Naive thymus-derived CD4-positive, alpha-beta T cell (primary cell): ENCODE measurements around the gene LRRC59. TPM values are rescaled to one million over a fixed set of nuclear protein-coding genes. Genes with fewer than 3 reads are reported as not detected.
"Not testable (repeated sequence)": the region's sequence is repeated elsewhere in the genome, so short reads cannot be mapped to it uniquely, and the experiment has no call there.

Source experiments
- ATAC-seq: fragments of 150-1000 bp; cut with Tn5 transposase; 2 replicates; pipeline ENCODE4 v1.10.0; 2021; ENCODE audit warnings: mild to moderate bottlenecking, moderate library complexity
- CTCF ChIA-PET: fragments of 350-600 bp; sonication (Branson Sonifier 250); formaldehyde crosslinking; loops from one replicate; lab custom pipeline; 2021; ENCODE audit warnings: antibody characterized with exemption; lab: Charles Lee
- POLR2A ChIA-PET: fragments of 350-600 bp; sonication (Branson Sonifier 250); formaldehyde crosslinking; loops from one replicate; lab custom pipeline; 2021; ENCODE audit warnings: antibody characterized with exemption, inconsistent platforms; lab: Charles Lee
- DNase-seq, 9 donors: peaks; one replicate each; pipeline versions ENCODE4 v3.0.0 to v3.0.0-alpha.2; 2020 to 2022; ENCODE audit warnings: mixed read lengths in 1 of 9
- H3K27ac ChIP-seq: one replicate; pipeline ENCODE4 v1.7.0; 2013; ENCODE audit warnings: mild to moderate bottlenecking, low read depth, low read length, moderate library complexity
- H3K27me3 ChIP-seq, 2 donors: one replicate each; pipeline ENCODE4 v1.7.0; 2013; ENCODE audit warnings: low read length in 2 of 2, mild to moderate bottlenecking in 2 of 2, moderate library complexity in 2 of 2; ENCODE audit not compliant: control insufficient read depth in 2 of 2, insufficient read depth in 2 of 2
- H3K36me3 ChIP-seq, 3 experiments: 1 replicate in 2 of 3; 2 replicates in 1 of 3; pipeline ENCODE4 v1.7.0; 2013; ENCODE audit warnings: low read length in 3 of 3, mild to moderate bottlenecking in 3 of 3, moderate library complexity in 1 of 3; ENCODE audit not compliant: insufficient read depth in 3 of 3, control insufficient read depth in 2 of 3
- H3K4me1 ChIP-seq, 2 donors: one replicate each; pipeline ENCODE4 v1.7.0; 2013; ENCODE audit warnings: low read length in 2 of 2, mild to moderate bottlenecking in 2 of 2, moderate library complexity in 1 of 2; ENCODE audit not compliant: control insufficient read depth in 2 of 2, insufficient read depth in 2 of 2
- H3K4me3 ChIP-seq: 2 replicates; pipeline ENCODE4 v1.7.0; 2013; ENCODE audit warnings: mild to moderate bottlenecking, low read length
- H3K9me3 ChIP-seq, 3 experiments: 1 replicate in 2 of 3; 2 replicates in 1 of 3; pipeline ENCODE4 v1.7.0; 2013; ENCODE audit warnings: low read length in 3 of 3; ENCODE audit not compliant: control insufficient read depth in 2 of 3
- H3K27ac Mint-ChIP-seq, 9 donors: one replicate each; pipeline ENCODE4 v1.8.0; 2020 to 2022; ENCODE audit warnings: mixed read lengths in 9 of 9, mild to moderate bottlenecking in 8 of 9, moderate library complexity in 5 of 9, inconsistent platforms in 2 of 9
- H3K27me3 Mint-ChIP-seq, 5 donors: one replicate each; pipeline ENCODE4 v1.8.0; 2021 to 2022; ENCODE audit warnings: mixed read lengths in 5 of 5, mild to moderate bottlenecking in 1 of 5
- H3K36me3 Mint-ChIP-seq, 5 donors: one replicate each; pipeline ENCODE4 v1.8.0; 2020 to 2022; ENCODE audit warnings: mixed read lengths in 5 of 5, mild to moderate bottlenecking in 3 of 5, inconsistent platforms in 1 of 5
- H3K4me1 Mint-ChIP-seq, 7 donors: one replicate each; pipeline ENCODE4 v1.8.0; 2020 to 2022; ENCODE audit warnings: mixed read lengths in 7 of 7, mild to moderate bottlenecking in 3 of 7, inconsistent platforms in 1 of 7
- H3K4me3 Mint-ChIP-seq, 10 donors: one replicate each; pipeline ENCODE4 v1.8.0; 2020 to 2022; ENCODE audit warnings: mild to moderate bottlenecking in 10 of 10, mixed read lengths in 10 of 10, moderate library complexity in 6 of 10, inconsistent platforms in 2 of 10
- H3K9me3 Mint-ChIP-seq, 11 donors: one replicate each; pipeline ENCODE4 v1.8.0; 2020 to 2022; ENCODE audit warnings: mixed read lengths in 11 of 11, mild to moderate bottlenecking in 4 of 11, inconsistent platforms in 1 of 11, moderate library complexity in 1 of 11
- intact Hi-C, 2 donors: fragments of 100-400 bp; cut with micrococcal nuclease; formaldehyde crosslinking; loops; one replicate each; pipeline ENCODE4 v1.15.1; 2023
- polyA plus RNA-seq, 2 donors: library from polyadenylated mRNA; unstranded; fragments of 300-500 nt; fragmentation: Illumina TruSeq; gene quantifications; one replicate each; pipeline ENCODE4 v1.2.3, GENCODE V29; 2021
- total RNA-seq, 6 experiments: library from RNA in 5 of 6; stranded (reverse) in 5 of 6; gene quantifications; 1 replicate in 5 of 6; 2 replicates in 1 of 6; pipeline ENCODE4 v1.2.3 and lab custom pipeline; 2021 to 2026

LRRC59 gene
- total and polyA plus RNA-seq, 7 experiments from 2014 or later, result 13.4 to 67.1 (median 28.5) TPM

DNA sequence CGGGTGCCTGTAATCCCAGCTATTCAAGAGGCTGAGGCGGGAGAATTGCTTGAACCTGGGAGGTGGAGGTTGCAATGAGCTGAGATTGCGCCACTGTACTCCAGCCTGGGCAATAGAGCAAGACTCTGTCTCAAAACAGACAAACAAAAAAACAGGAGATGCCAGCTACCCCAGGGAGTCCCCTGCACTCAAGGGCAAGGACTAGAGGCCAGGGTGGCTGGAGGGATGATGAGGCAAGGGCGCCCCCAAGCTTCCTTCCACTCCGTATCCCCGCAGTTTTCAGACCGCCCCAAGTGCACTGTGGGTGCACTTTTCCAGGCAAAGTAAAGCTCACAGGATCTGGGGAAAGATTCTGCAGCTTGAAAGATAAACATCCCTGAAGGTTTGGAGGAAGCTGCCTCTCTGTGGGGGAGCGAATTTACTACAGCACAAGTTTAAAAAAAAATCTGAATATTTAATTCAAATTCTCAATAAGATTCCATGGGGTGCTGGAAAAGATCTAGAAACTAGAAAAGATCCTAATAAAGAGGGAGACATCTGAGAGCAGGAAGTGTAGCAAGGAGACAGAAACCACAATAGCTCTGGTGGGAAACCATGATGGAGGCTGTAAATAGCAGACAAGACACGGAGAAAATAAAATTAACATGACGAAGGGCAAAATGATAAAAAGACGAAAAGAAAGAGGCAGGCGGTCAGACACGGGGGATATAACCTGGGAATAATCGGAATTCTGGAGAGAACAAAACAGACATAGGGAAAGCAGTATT lies 63.8 kb downstream of the LRRC59 start:
- H3K36me3 ChIP-seq, intact Hi-C loops, H3K9me3 ChIP-seq, CTCF ChIA-PET, DNase-seq, H3K4me3 ChIP-seq, POLR2A ChIA-PET, H3K27me3 ChIP-seq, H3K9me3 Mint-ChIP-seq, H3K4me1 ChIP-seq, H3K27ac ChIP-seq, ATAC-seq, H3K36me3 Mint-ChIP-seq: not testable (repeated sequence)
- peaks cover 7 to 12% (median 10%) of the 10 kb centered on the region in 7 donors for H3K4me1 Mint-ChIP-seq
- peak overlapping the region in 3 of 9 donors; percentile 14 to 63 (median 26) for H3K27ac Mint-ChIP-seq
- H3K27me3 Mint-ChIP-seq, result peaks cover 0 to 10% (median 5%) of the 10 kb centered on the region in 5 donors
- H3K4me3 Mint-ChIP-seq, result peak overlapping the region; percentile 44 to 72 (median 68)

DNA sequence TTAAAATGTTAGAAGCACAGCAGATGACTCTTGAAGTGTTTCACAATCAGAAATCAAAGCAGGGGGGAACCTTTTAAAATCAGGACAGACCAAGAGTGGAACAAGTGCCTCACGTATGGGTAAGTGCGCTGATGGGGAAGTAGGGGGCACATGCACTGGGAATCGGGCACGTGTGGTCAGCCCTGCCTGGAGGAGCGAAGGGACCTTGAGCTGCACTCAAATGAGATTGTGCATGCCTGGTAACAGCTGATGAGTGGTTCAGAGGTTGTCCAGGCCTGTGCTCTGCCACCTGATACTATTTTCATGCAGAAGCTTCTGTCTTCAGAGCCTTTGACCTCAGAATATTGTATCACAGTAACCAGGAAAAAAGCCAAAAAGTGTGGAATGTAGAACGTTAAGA lies 65.1 kb downstream of the LRRC59 start:
- CTCF ChIA-PET, result no interaction called here

More for the DNA sequence above, 65.1 kb downstream of the LRRC59 start:
- DNase-seq (no peak), ATAC-seq (no peak)
- Mint-ChIP-seq H3K27ac (no peak overlapping the region), H3K4me1 (peaks cover 7 to 12% (median 10%) of the 10 kb centered on the region in 7 donors), H3K4me3 (no peak overlapping the region), H3K36me3 (peaks cover 0 to 1% (median 0%) of the 10 kb centered on the region in 5 donors), H3K27me3 (peaks cover 0 to 10% (median 5%) of the 10 kb centered on the region in 5 donors), H3K9me3 (no peaks in the 10 kb centered on the region)
- no peaks in the 10 kb centered on the region for H3K27me3 ChIP-seq
- POLR2A ChIA-PET, result interaction anchor here (1.0 kb wide), 1 partner anchor 12 kb away, joined by 3 read pairs; no protein-coding TSS in a partner anchor
- intact Hi-C loops, result no loop called here
- no peaks in the 10 kb centered on the region for H3K9me3 ChIP-seq
- no peak overlapping the region for H3K4me3 ChIP-seq
- H3K36me3 ChIP-seq, result no peaks in the 10 kb centered on the region
- no peaks in the 10 kb centered on the region for H3K4me1 ChIP-seq
- H3K27ac ChIP-seq, result no peak overlapping the region

Other genes starting within 250 kb of the LRRC59 start
- gene PPP1R9B, start 246.8 kb downstream of the LRRC59 start, total RNA-seq, result 100 to 1,000 TPM in 2 of 5 experiments, 10 to 100 TPM in 3; 63.1 to 142 (median 69.1) TPM
- gene PPP1R9B, start 246.8 kb downstream of the LRRC59 start, polyA plus RNA-seq, result under 1 TPM; 0.63 to 0.72 TPM
- gene SGCA, start 231.5 kb downstream of the LRRC59 start, total RNA-seq, result under 1 TPM in 1 of 5 experiments, not detected in 4; 0.69 TPM
- gene SGCA, start 231.5 kb downstream of the LRRC59 start, polyA plus RNA-seq, result not detected
- 10 to 100 TPM in 1 of 5 experiments, 1 to 10 TPM in 3, under 1 TPM in 1; 0.36 to 12.6 (median 1.2) TPM for gene COL1A1, start 195.9 kb downstream of the LRRC59 start, total RNA-seq
- gene COL1A1, start 195.9 kb downstream of the LRRC59 start, polyA plus RNA-seq, result not detected
- gene TMEM92, start 123.1 kb downstream of the LRRC59 start, total RNA-seq, result under 1 TPM in 1 of 5 experiments, not detected in 4; 0.10 TPM
- gene TMEM92, start 123.1 kb downstream of the LRRC59 start, polyA plus RNA-seq, result not detected
- gene XYLT2, start 51.4 kb downstream of the LRRC59 start, total RNA-seq, result 10 to 100 TPM; 18.6 to 43.7 (median 34.1) TPM
- 10 to 100 TPM in 1 of 2 donors, 1 to 10 TPM in 1; 8.0 to 21.1 TPM for gene XYLT2, start 51.4 kb downstream of the LRRC59 start, polyA plus RNA-seq
- 10 to 100 TPM; 29.5 to 64.7 (median 32.0) TPM for gene MRPL27, start 24.3 kb downstream of the LRRC59 start, total RNA-seq
- gene MRPL27, start 24.3 kb downstream of the LRRC59 start, polyA plus RNA-seq, result 10 to 100 TPM; 47.0 to 51.3 TPM
- 10 to 100 TPM in 1 of 5 experiments, 1 to 10 TPM in 3, under 1 TPM in 1; 0.61 to 17.5 (median 2.2) TPM for gene EME1, start 24.3 kb downstream of the LRRC59 start, total RNA-seq
- gene EME1, start 24.3 kb downstream of the LRRC59 start, polyA plus RNA-seq, result not detected
- 10 to 100 TPM; 20.1 to 36.2 (median 22.9) TPM for gene ACSF2, start 28.7 kb upstream of the LRRC59 start, total RNA-seq
- 1 to 10 TPM; 2.2 to 2.6 TPM for gene ACSF2, start 28.7 kb upstream of the LRRC59 start, polyA plus RNA-seq
- not detected for gene CHAD, start 71.4 kb upstream of the LRRC59 start, total RNA-seq
- not detected for gene CHAD, start 71.4 kb upstream of the LRRC59 start, polyA plus RNA-seq
- 10 to 100 TPM; 38.3 to 91.0 (median 54.6) TPM for gene RSAD1, start 81.3 kb upstream of the LRRC59 start, total RNA-seq
- 10 to 100 TPM; 56.8 to 76.0 TPM for gene RSAD1, start 81.3 kb upstream of the LRRC59 start, polyA plus RNA-seq
- 1 to 10 TPM in 4 of 5 experiments, under 1 TPM in 1; 0.90 to 9.0 (median 8.6) TPM for gene MYCBPAP, start 110.9 kb upstream of the LRRC59 start, total RNA-seq
- under 1 TPM in 1 of 2 donors, not detected in 1; 0.59 TPM for gene MYCBPAP, start 110.9 kb upstream of the LRRC59 start, polyA plus RNA-seq
- not detected for gene EPN3, start 135.2 kb upstream of the LRRC59 start, total RNA-seq
- gene EPN3, start 135.2 kb upstream of the LRRC59 start, polyA plus RNA-seq, result not detected
- gene SPATA20, start 149.7 kb upstream of the LRRC59 start, total RNA-seq, result 10 to 100 TPM; 14.3 to 19.4 (median 16.4) TPM
- gene SPATA20, start 149.7 kb upstream of the LRRC59 start, polyA plus RNA-seq, result 1 to 10 TPM; 3.7 to 5.6 TPM
- gene CACNA1G, start 163.2 kb upstream of the LRRC59 start, total RNA-seq, result not detected
- gene CACNA1G, start 163.2 kb upstream of the LRRC59 start, polyA plus RNA-seq, result not detected
- gene ABCC3, start 237.4 kb upstream of the LRRC59 start, total RNA-seq, result 10 to 100 TPM in 1 of 5 experiments, 1 to 10 TPM in 2, under 1 TPM in 1, not detected in 1; 0.68 to 22.4 (median 1.3) TPM
- gene ABCC3, start 237.4 kb upstream of the LRRC59 start, polyA plus RNA-seq, result not detected